Mesenchymal stem cell (in vitro differentiated cells and primary cell): ENCODE data around the gene TEC.

Source experiments
- DNase-seq: peaks from one replicate; pipeline ENCODE4 v3.0.0-alpha.2; 2013
- H2AFZ ChIP-seq: one replicate; pipeline ENCODE4 v1.6.1; 2013; ENCODE audit warnings: low read depth, mild to moderate bottlenecking, control low read depth, inconsistent platforms, low read length, moderate library complexity
- H2AK5ac ChIP-seq: 2 replicates; pipeline ENCODE4 v1.6.1; 2013; ENCODE audit warnings: low read length, moderate library complexity, mild to moderate bottlenecking, inconsistent platforms; ENCODE audit not compliant: severe bottlenecking
- H2BK120ac ChIP-seq: one replicate; pipeline ENCODE4 v1.6.1; 2013; ENCODE audit warnings: low read depth, mild to moderate bottlenecking, inconsistent platforms, low read length, moderate library complexity
- H2BK12ac ChIP-seq, 2 experiments: one replicate each; pipeline ENCODE4 v1.6.1; 2013; ENCODE audit warnings: inconsistent platforms in 2 of 2, low read length in 2 of 2, mild to moderate bottlenecking in 2 of 2, moderate library complexity in 2 of 2, control low read depth in 1 of 2
- H2BK15ac ChIP-seq: one replicate; pipeline ENCODE4 v1.6.1; 2013; ENCODE audit warnings: mild to moderate bottlenecking, low read depth, inconsistent platforms; ENCODE audit not compliant: poor library complexity, severe bottlenecking
- H2BK5ac ChIP-seq: 2 replicates; pipeline ENCODE4 v1.6.1; 2013; ENCODE audit warnings: low read depth, mild to moderate bottlenecking, low read length, control low read depth, inconsistent platforms; ENCODE audit not compliant: poor library complexity, severe bottlenecking
- H3K14ac ChIP-seq, 2 experiments: one replicate each; pipeline ENCODE4 v1.6.1; 2013; ENCODE audit warnings: inconsistent platforms in 2 of 2, low read length in 2 of 2, control low read depth in 1 of 2, mild to moderate bottlenecking in 1 of 2, moderate library complexity in 1 of 2
- H3K18ac ChIP-seq, 2 experiments: one replicate each; pipeline ENCODE4 v1.6.1; 2013; ENCODE audit warnings: inconsistent platforms in 2 of 2, low read length in 2 of 2, control low read depth in 1 of 2, low read depth in 1 of 2, mild to moderate bottlenecking in 1 of 2
- H3K23ac ChIP-seq, 2 experiments: one replicate each; pipeline ENCODE4 v1.6.1; 2013; ENCODE audit warnings: inconsistent platforms in 2 of 2, low read length in 2 of 2, mild to moderate bottlenecking in 2 of 2, moderate library complexity in 2 of 2, control low read depth in 1 of 2
- H3K27ac ChIP-seq: 2 replicates; pipeline ENCODE4 v1.5.1; 2013; ENCODE audit warnings: mild to moderate bottlenecking, moderate library complexity, low read length, control low read depth, inconsistent platforms; ENCODE audit not compliant: poor library complexity, severe bottlenecking
- H3K27me3 ChIP-seq, 2 experiments: 2 replicates each; pipeline versions ENCODE4 v1.6.1 to v1.7.0; 2013; ENCODE audit warnings: low read length in 2 of 2, mild to moderate bottlenecking in 2 of 2, moderate library complexity in 2 of 2, control low read depth in 1 of 2, inconsistent platforms in 1 of 2; ENCODE audit not compliant: control insufficient read depth in 1 of 2, insufficient read depth in 1 of 2
- H3K36me3 ChIP-seq, 2 experiments: 2 replicates each; pipeline versions ENCODE4 v1.6.1 to v1.7.0; 2013; ENCODE audit warnings: low read length in 2 of 2, control low read depth in 1 of 2, inconsistent platforms in 1 of 2, low read depth in 1 of 2, mild to moderate bottlenecking in 1 of 2; ENCODE audit not compliant: insufficient read depth in 2 of 2, control insufficient read depth in 1 of 2
- H3K4ac ChIP-seq, 2 experiments: one replicate each; pipeline ENCODE4 v1.6.1; 2013; ENCODE audit warnings: inconsistent platforms in 2 of 2, low read length in 2 of 2, mild to moderate bottlenecking in 2 of 2, moderate library complexity in 2 of 2, control low read depth in 1 of 2, low read depth in 1 of 2
- H3K4me1 ChIP-seq: 2 replicates; pipeline ENCODE4 v1.6.1; 2013; ENCODE audit warnings: low read depth, low read length, control low read depth; ENCODE audit not compliant: control insufficient read depth, insufficient read depth
- H3K4me2 ChIP-seq: 2 replicates; pipeline ENCODE4 v1.6.1; 2013; ENCODE audit warnings: low read length, mild to moderate bottlenecking, inconsistent platforms; ENCODE audit not compliant: poor library complexity, severe bottlenecking
- H3K4me3 ChIP-seq, 2 experiments: 2 replicates each; pipeline versions ENCODE4 v1.5.1 to v1.7.0; 2013; ENCODE audit warnings: low read length in 2 of 2, mild to moderate bottlenecking in 2 of 2, control low read depth in 1 of 2, low read depth in 1 of 2; ENCODE audit not compliant: insufficient read depth in 1 of 2
- H3K79me1 ChIP-seq: replicated peaks from 2 replicates; pipeline ENCODE4 v1.6.1; 2013; ENCODE audit warnings: mild to moderate bottlenecking, control low read depth, low read length, inconsistent platforms; ENCODE audit not compliant: poor library complexity, severe bottlenecking
- H3K9ac ChIP-seq: 2 replicates; pipeline ENCODE4 v1.7.0; 2013; ENCODE audit warnings: mild to moderate bottlenecking, low read length, moderate library complexity
- H3K9me3 ChIP-seq: 2 replicates; pipeline ENCODE4 v1.7.0; 2013; ENCODE audit warnings: mild to moderate bottlenecking, low read length; ENCODE audit not compliant: control insufficient read depth
- H4K8ac ChIP-seq: one replicate; pipeline ENCODE4 v1.6.1; 2013; ENCODE audit warnings: inconsistent platforms, mild to moderate bottlenecking, low read length, moderate library complexity
- H4K91ac ChIP-seq: one replicate; pipeline ENCODE4 v1.6.1; 2013; ENCODE audit warnings: mild to moderate bottlenecking, low read length, inconsistent platforms
- WGBS: methylation state at CpG from one replicate; pipeline ENCODE4 v1.1.7; 2013; ENCODE audit warnings: mixed read lengths; 5-methylcytosine and 5-hydroxymethylcytosine counted together

Gene TEC

DNA sequence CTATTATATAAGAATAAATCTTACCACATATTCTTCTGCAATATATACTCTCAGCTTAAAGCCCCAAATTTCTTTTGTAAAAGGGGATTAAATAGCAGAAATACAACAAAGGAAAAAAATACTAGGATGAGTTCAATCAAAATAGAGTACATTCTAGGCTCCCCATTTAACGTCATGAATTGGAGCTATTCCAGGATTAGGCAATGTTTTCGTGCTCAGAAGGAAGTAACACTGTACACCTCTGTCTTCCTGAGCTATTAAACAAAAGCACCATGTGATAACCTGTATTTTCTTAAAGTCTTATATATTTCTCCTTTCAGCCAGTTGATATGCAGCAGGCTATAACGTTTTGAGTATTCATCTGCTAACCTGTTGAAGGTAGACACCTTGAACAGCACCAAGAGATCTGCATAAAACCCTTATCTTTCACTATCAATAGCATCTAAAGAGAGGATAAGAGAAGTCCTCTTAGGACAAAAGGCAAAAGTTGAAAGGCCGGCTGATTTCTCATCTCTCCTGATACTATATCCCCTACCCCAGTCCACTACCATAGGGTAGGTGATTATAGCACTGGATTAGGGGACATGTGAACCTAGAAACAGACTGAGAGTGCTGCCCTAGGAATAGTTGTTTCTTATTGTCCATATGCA is 31.5 kb downstream of the TEC start:
- H3K79me1 ChIP-seq = peaks cover 9% of the 10 kb centered on the region
- H4K91ac ChIP-seq = no peak overlapping the region
- H4K8ac ChIP-seq = no peak overlapping the region
- H3K36me3 ChIP-seq = no peaks in the 10 kb centered on the region
- DNase-seq = no peak
- no peak overlapping the region for H2BK120ac ChIP-seq
- H2BK5ac ChIP-seq = no peak overlapping the region
- peaks cover 1% of the 10 kb centered on the region for H3K4me1 ChIP-seq
- no peaks in the 10 kb centered on the region for H3K9me3 ChIP-seq
- no peak overlapping the region for H3K23ac ChIP-seq
- H3K4me3 ChIP-seq = no peak overlapping the region
- no peak overlapping the region for H2BK15ac ChIP-seq
- H2AFZ ChIP-seq = no peak overlapping the region
- no peaks in the 10 kb centered on the region for H3K27me3 ChIP-seq
- no peak overlapping the region for H3K4ac ChIP-seq
- WGBS = 92% methylated on average over 2 of the region's 4 CpGs
- no peak overlapping the region for H3K18ac ChIP-seq
- no peak overlapping the region for H3K4me2 ChIP-seq
- H2AK5ac ChIP-seq = no peak overlapping the region
- no peak overlapping the region for H3K9ac ChIP-seq
- H3K27ac ChIP-seq = no peak overlapping the region
- H2BK12ac ChIP-seq = no peak overlapping the region
- no peak overlapping the region for H3K14ac ChIP-seq

DNA sequence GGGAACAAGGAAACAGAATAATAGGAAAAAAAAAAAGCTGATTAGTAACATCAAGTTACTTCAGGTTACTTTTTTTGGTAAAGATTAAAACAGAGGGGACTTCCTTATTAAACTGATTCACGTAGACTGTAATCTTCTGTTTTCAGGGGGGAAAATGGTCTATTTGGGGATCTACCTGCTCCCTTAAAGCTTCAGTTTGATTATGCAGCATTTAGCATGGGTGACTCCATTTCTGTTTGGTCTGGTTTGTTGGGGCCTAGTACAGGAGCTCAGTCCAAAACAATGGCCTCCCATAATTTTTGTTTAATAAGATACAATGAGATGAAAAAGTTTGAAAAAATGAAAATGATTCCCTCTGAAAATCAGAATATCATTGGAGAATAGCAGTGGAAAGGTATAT is 34.6 kb downstream of the TEC start:
- Histone ChIP-seq H2BK120ac (no peak overlapping the region), H2AK5ac (no peak overlapping the region), H3K4ac (no peak overlapping the region), H3K36me3 (no peaks in the 10 kb centered on the region), H3K4me1 (peaks cover 1% of the 10 kb centered on the region), H3K27ac (no peak overlapping the region), H3K14ac (no peak overlapping the region), H2BK12ac (no peak overlapping the region), H3K27me3 (no peaks in the 10 kb centered on the region), H2BK15ac (no peak overlapping the region), H2AFZ (no peak overlapping the region), H3K79me1 (peaks cover 13% of the 10 kb centered on the region), H3K23ac (no peak overlapping the region), H3K4me2 (no peak overlapping the region), H3K9me3 (no peaks in the 10 kb centered on the region), H3K9ac (no peak overlapping the region), H4K91ac (no peak overlapping the region), H3K4me3 (no peak overlapping the region), H2BK5ac (no peak overlapping the region), H4K8ac (no peak overlapping the region), H3K18ac (no peak overlapping the region)
- no peak for DNase-seq
- WGBS = 100% methylated on average over 1 of the region's 1 CpG

DNA sequence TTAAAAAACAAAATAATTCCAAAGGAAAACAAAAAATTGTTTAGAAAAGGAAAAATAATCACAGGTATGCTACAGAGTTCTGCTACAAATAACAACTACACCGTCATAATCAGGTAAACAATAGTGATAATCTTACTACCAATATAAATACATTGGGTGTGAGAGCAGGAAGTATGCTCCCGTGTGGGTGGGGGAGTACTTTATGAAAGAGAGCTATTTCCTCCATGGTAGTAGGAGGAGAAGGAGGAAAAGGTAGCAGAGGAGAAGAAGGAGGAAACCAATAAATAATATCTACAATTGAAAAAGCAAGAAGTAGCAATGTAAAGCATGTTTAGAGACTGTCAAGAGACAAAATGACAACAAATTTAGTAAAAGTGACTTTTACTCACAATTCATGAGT is 35.1 kb downstream of the TEC start:
- Histone ChIP-seq H3K4me3 (no peak overlapping the region), H3K9me3 (no peaks in the 10 kb centered on the region), H3K9ac (no peak overlapping the region), H3K27me3 (no peaks in the 10 kb centered on the region), H3K4me1 (peaks cover 1% of the 10 kb centered on the region), H4K91ac (no peak overlapping the region), H2AFZ (no peak overlapping the region), H2BK120ac (no peak overlapping the region), H3K14ac (no peak overlapping the region), H3K4ac (no peak overlapping the region), H3K27ac (no peak overlapping the region), H3K79me1 (peaks cover 13% of the 10 kb centered on the region), H3K36me3 (no peaks in the 10 kb centered on the region), H4K8ac (no peak overlapping the region), H2BK12ac (no peak overlapping the region), H3K4me2 (no peak overlapping the region), H2BK15ac (no peak overlapping the region), H2AK5ac (no peak overlapping the region), H3K18ac (no peak overlapping the region), H3K23ac (no peak overlapping the region), H2BK5ac (no peak overlapping the region)
- 80% methylated on average over 1 of the region's 2 CpGs for WGBS
- DNase-seq = no peak

DNA sequence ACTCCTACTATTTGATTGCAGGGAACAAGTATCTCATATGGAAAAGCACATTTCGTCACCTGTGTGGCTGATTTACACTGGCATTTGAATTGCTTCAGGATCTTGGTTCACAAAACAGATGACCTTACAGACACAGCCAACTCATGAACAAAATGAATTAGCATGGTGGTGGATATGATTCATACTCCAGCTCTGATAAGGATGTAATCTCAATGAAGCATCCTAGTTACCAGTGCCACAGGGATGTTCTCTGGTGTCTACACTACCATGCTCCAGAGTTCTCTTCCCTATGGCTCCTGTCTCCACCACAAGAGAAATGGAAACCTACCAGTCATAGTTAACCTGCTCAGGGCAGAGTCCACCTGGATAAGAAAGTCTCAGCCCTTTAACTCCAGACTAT is 40.7 kb downstream of the TEC start:
- no peak overlapping the region for H3K4me2 ChIP-seq
- no peak overlapping the region for H4K8ac ChIP-seq
- no peak overlapping the region for H2AFZ ChIP-seq
- H3K23ac ChIP-seq = no peak overlapping the region
- H3K36me3 ChIP-seq = peaks cover 0 to 4% of the 10 kb centered on the region in 2 experiments
- no peak overlapping the region for H3K18ac ChIP-seq
- no peak overlapping the region for H2AK5ac ChIP-seq
- no peak overlapping the region for H3K4ac ChIP-seq
- H2BK15ac ChIP-seq = no peak overlapping the region
- H2BK12ac ChIP-seq = no peak overlapping the region
- H4K91ac ChIP-seq = no peak overlapping the region
- WGBS = 89% methylated on average over 1 of the region's 1 CpG
- DNase-seq = no peak
- H3K9ac ChIP-seq = no peak overlapping the region
- no peaks in the 10 kb centered on the region for H3K4me1 ChIP-seq
- H3K79me1 ChIP-seq = peaks cover 9% of the 10 kb centered on the region
- no peak overlapping the region for H3K14ac ChIP-seq
- H3K27ac ChIP-seq = no peak overlapping the region
- no peak overlapping the region for H3K4me3 ChIP-seq
- no peaks in the 10 kb centered on the region for H3K27me3 ChIP-seq
- no peak overlapping the region for H2BK120ac ChIP-seq
- H3K9me3 ChIP-seq = no peaks in the 10 kb centered on the region
- no peak overlapping the region for H2BK5ac ChIP-seq
